ENCODE data around the gene RARB. TPM values are rescaled to one million over a fixed set of nuclear protein-coding genes. Genes with fewer than 3 reads are reported as not detected.

RARB gene
- total RNA-seq, 2 experiments from 2014 or later: not detected

GRCh38 chr3:25465266-25465860, 37.3 kb downstream of the RARB start:
- ChIA-PET CTCF (no interaction called here), POLR2A (no interaction called here)

GRCh38 chr3:25468866-25469319, 40.8 kb downstream of the RARB start:
- CTCF ChIA-PET: no interaction called here

DNA sequence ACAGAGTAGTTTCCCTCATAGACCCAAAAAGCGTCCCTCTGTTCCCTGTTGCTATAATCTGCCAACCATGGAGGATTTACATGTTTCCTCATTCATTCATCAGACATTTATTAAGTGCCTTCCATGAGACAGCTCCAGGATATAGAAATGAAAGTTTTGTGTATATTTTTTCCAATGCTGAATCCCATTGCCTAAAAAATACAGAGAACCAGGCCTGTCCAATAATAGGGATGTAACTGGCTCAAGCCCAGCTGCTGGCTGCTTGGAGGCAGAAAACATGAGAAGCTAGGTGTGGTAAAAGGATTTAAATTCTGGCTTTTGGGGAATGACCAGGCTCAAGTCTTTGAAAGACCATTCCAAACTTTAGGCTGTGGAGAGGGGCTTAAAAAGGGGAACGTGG, 41.5 kb downstream of the RARB start:
- POLR2A ChIA-PET: no interaction called here
- CTCF ChIA-PET: no interaction called here

More at GRCh38 chr3:25468866-25469319, 40.8 kb downstream of the RARB start:
- POLR2A ChIA-PET: no interaction called here

GRCh38 chr3:25471081-25471768, 43.2 kb downstream of the RARB start:
- ChIA-PET POLR2A (no interaction called here), CTCF (no interaction called here)

GRCh38 chr3:25472153-25472552, 44.1 kb downstream of the RARB start:
- POLR2A ChIA-PET: no interaction called here
- CTCF ChIA-PET: no interaction called here

DNA sequence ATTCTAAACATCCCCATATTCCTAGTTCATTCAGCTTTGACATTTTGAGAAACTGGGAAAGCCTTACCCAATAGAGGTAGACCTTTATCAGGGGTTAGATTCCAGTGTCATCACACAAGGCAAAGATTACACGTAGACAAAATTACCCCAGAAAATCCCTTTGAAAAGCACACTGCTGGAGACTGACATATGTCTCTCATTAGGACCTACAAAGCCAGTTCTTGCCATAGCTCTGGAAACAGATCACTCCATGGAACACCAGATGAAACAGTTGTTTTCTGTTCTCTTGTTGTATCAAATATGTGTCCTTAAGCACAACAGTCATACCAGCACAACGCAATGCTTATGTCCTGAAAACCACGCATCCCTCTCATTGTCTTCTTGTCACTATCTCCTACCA, 44.7 kb downstream of the RARB start:
- POLR2A ChIA-PET: no interaction called here
- CTCF ChIA-PET: no interaction called here

GRCh38 chr3:25473246-25473645, 45.2 kb downstream of the RARB start:
- POLR2A ChIA-PET: no interaction called here
- CTCF ChIA-PET: no interaction called here

DNA sequence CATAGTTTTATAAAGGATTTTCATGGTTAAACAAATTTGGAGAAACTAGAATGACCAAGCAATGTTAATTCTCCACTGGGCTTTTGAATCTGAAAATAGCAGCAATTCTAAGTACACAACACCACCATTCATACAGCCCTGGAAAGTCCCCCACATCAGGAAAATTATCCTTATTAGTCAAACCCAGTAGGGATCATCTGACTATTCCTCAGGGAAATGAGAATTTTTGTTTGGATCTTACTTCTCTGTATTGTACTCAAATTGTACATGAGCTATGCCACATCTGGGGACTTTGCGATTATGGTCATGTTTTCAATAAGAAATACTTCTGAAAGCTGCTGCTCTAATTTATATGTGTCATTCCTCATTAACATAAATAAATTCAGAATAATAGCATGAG, 46.0 kb downstream of the RARB start:
- ChIA-PET CTCF (no interaction called here), POLR2A (no interaction called here)

GRCh38 chr3:25476639-25477038, 48.6 kb downstream of the RARB start:
- POLR2A ChIA-PET: no interaction called here
- CTCF ChIA-PET: no interaction called here

GRCh38 chr3:25478211-25478757, 50.2 kb downstream of the RARB start:
- CTCF ChIA-PET: no interaction called here
- POLR2A ChIA-PET: no interaction called here

DNA sequence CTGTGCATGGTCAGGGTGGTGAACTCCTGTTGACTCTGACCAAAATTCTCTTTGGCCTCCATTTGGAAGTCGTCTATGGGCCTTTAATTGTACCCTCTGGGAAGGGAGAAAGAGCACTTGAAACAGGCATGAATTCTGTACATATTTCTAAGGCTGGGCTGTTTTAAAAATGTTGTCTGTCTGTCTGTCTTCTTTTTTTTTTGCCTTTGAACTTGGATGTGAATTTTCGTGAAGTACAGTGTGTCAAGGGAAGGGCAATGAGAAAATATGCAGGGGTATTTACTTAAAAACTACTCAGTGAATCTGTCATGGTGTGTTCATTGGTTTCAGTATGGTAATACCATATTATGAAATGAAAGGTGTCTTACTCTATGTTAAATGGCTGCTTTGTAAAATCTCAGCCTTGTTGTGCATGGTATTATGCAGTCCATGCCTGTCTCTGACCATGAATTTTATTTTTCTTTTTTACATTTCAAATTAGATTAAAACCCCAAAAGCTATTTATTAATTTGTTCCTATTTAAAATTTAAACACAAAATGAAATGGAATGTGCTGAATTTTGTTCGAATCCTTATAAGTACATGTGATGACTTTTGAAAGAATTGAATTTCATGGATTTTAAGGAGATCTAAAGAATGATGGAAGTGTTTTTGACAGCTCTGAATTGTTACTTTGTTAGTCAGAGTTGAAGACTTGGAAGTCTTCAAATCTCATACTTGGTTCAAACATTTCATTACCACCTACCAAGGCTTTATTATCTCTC, 51.1 kb downstream of the RARB start:
- ChIA-PET CTCF (no interaction called here), POLR2A (no interaction called here)

GRCh38 chr3:25479727-25480010, 51.6 kb downstream of the RARB start:
- ChIA-PET CTCF (no interaction called here), POLR2A (no interaction called here)

GRCh38 chr3:25480811-25481210, 52.7 kb downstream of the RARB start:
- POLR2A ChIA-PET: no interaction called here
- CTCF ChIA-PET: no interaction called here

DNA sequence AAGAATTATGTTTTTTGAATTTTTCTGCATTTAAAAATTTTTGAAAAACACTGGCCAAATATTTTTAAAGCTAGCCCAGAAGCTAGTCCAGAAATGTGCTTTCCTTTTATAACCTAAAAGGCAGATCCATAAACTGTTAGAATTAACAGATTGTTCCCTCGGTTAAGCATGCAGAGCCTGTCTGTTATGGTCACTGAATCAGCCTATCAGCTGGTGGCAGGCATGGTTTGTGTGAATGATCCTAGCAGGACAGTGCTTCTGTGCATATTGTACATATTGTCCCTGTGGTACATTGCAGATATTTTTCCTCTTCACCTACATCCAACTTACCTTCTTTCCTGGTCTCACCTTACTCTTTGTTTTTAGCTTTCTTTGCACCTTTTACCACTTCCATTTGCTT, 53.3 kb downstream of the RARB start:
- CTCF ChIA-PET: no interaction called here
- POLR2A ChIA-PET: no interaction called here

DNA sequence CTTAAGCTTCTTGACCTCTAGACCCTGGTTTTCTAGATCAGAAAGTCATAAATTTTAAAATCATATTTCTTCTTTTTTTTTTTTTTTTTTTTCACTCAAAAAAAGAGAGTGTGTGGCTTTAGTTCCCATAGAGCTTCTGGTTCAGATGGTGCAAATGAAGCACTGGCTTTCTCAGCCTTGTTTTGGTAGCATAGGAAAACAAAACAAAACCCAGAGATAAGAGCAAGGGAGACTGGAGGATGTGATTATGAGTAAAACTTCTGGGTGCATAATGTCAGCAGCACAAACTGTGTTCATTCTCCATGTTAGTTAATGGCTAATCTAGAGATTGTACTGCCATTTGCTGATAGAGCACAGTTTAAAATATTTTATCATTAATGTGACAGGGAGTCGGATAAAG, 55.4 kb downstream of the RARB start:
- POLR2A ChIA-PET: no interaction called here
- CTCF ChIA-PET: no interaction called here

GRCh38 chr3:25485673-25486072, 57.6 kb downstream of the RARB start:
- POLR2A ChIA-PET: no interaction called here
- CTCF ChIA-PET: no interaction called here

DNA sequence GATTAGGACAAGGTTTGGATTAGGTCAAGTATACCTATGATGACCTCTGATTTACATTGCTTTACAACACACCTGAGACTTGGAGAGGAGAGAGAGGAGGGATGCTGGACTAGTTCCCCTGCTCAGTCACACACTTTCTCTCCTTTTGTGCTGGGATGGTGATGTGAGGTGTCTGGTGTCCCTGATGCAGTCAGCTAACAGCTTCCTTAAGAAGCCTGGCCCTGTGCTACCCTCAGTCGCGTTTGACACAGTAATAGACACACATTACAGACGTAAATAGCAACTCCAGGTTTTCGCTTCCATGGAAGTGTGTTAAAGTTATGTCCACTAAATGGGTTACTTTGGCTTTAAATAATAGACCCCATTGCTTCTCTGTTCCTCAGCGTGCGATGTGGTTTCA, 58.9 kb downstream of the RARB start:
- CTCF ChIA-PET: no interaction called here
- POLR2A ChIA-PET: no interaction called here

- ChIA-PET POLR2A (no interaction called here), CTCF (no interaction called here)
Observed at GRCh38 chr3:25489858-25490593, 62.0 kb downstream of the RARB start.

DNA sequence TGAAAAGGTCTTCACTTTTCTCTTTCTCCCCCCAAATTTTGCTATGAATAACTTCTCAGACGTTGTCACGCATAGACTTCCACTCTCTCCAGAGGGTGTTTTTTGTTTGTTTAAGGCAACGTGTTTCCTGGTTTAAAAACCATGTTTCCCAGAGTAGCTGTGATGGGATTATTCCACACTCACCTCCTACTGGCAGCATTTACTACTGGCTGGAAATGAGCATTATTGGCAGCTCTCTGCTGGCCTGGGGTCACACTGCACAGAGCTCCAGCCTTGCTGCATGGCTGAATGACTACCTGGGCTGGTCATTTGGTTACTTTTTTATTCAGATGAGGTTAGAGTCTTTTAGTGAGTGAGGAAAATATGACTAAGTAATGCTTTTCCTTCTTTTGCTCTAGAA, 65.2 kb downstream of the RARB start:
- ChIA-PET CTCF (no interaction called here), POLR2A (no interaction called here)

GRCh38 chr3:25493786-25494185, 65.7 kb downstream of the RARB start:
- POLR2A ChIA-PET: no interaction called here
- CTCF ChIA-PET: no interaction called here

- POLR2A ChIA-PET: no interaction called here
- CTCF ChIA-PET: no interaction called here
Observed at GRCh38 chr3:25495304-25495703, 67.2 kb downstream of the RARB start.
